Spinal cord (tissue), 10 donors: ENCODE measurements around the gene CSMD2. TPM values are rescaled to one million over a fixed set of nuclear protein-coding genes. Genes with fewer than 3 reads are reported as not detected.
"Not testable (repeated sequence)": the region's sequence is repeated elsewhere in the genome, so short reads cannot be mapped to it uniquely, and the experiment has no call there.

Experiments
- DNase-seq, 6 donors: peaks; one replicate each; pipeline versions ENCODE4 v3.0.0 to v3.0.0-alpha.2; 2013 to 2015; ENCODE audit warnings: low spot score in 6 of 6, low read depth in 4 of 6
- H3K27ac ChIP-seq: one replicate; pipeline ENCODE4 v1.5.1; 2013; ENCODE audit warnings: low read depth, low read length, control low read depth
- H3K27me3 ChIP-seq: one replicate; pipeline ENCODE4 v1.6.1; 2013; ENCODE audit warnings: low read length; ENCODE audit not compliant: control insufficient read depth, insufficient read depth
- H3K36me3 ChIP-seq: one replicate; pipeline ENCODE4 v1.6.1; 2013; ENCODE audit warnings: low read length; ENCODE audit not compliant: control insufficient read depth, insufficient read depth
- H3K4me1 ChIP-seq: one replicate; pipeline ENCODE4 v1.6.1; 2013; ENCODE audit warnings: low read length; ENCODE audit not compliant: control insufficient read depth, insufficient read depth
- H3K4me3 ChIP-seq: one replicate; pipeline ENCODE4 v1.5.1; 2013; ENCODE audit warnings: low read depth, low read length, control low read depth
- H3K9me3 ChIP-seq: one replicate; pipeline ENCODE4 v1.6.1; 2013; ENCODE audit warnings: low read length; ENCODE audit not compliant: control insufficient read depth, insufficient read depth
- WGBS: methylation state at CpG from one replicate; pipeline ENCODE4 v1.1.5; 2013; ENCODE audit warnings: missing lambda C conversion rate; ENCODE audit not compliant: insufficient coverage; 5-methylcytosine and 5-hydroxymethylcytosine counted together
- polyA plus RNA-seq, 2 donors: library from polyadenylated mRNA; unstranded; fragments of 120-200 nt; gene quantifications; one replicate each; pipeline ENCODE4 v1.2.1, GENCODE V29; 2013; ENCODE audit not compliant: insufficient read length in 2 of 2
- total RNA-seq, 2 donors: library from RNA; depleted of rRNA in 1 of 2; stranded (reverse); fragments of 120-200 nt in 1 of 2; fragments of >200 nt in 1 of 2; gene quantifications; one replicate each; pipeline versions ENCODE4 v1.2.3 to v1.2.4, GENCODE V29; 2013 to 2014
- donor health status: healthy.

The CSMD2 gene
- total and polyA plus RNA-seq, 4 donors, result 16.0 to 26.4 (median 22.2) TPM

DNA sequence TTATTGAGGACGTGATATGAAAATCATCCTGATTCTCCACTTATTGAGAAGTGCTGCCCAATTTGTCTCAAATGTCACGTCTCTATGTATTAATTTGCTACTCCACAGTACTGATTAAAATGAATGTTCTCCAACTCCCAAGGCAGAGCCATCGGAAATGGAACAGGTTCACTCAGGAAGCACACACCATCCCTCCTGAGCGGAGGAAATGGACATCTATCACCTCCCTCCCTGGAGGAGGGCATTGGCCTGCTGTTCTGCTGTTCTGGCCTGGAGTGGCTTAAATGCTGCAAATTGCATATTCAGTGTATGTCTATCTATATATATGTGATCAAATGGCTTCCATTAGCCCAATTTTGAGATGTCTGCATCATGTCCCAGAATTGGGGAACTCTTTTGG lies 140.5 kb downstream of the CSMD2 start:
- no peak for DNase-seq
- H3K4me3 ChIP-seq, result no peak overlapping the region
- H3K27ac ChIP-seq, result no peak overlapping the region
- H3K36me3 ChIP-seq, result peaks cover 15% of the 10 kb centered on the region
- no CpG with 5 or more reads among the region's 4 CpGs for WGBS
- H3K9me3 ChIP-seq, result no peaks in the 10 kb centered on the region
- no peaks in the 10 kb centered on the region for H3K27me3 ChIP-seq
- H3K4me1 ChIP-seq, result no peaks in the 10 kb centered on the region

- no peak overlapping the region for H3K4me3 ChIP-seq
- 83% methylated on average over 5 of the region's 7 CpGs for WGBS
- no peak for DNase-seq
- H3K36me3 ChIP-seq, result peaks cover 8% of the 10 kb centered on the region
- H3K27me3 ChIP-seq, result no peaks in the 10 kb centered on the region
- no peak overlapping the region for H3K27ac ChIP-seq
- H3K9me3 ChIP-seq, result no peaks in the 10 kb centered on the region
- H3K4me1 ChIP-seq, result no peaks in the 10 kb centered on the region
Observed at GRCh38 chr1:34019741-34020552, 145.1 kb downstream of the CSMD2 start.

DNA sequence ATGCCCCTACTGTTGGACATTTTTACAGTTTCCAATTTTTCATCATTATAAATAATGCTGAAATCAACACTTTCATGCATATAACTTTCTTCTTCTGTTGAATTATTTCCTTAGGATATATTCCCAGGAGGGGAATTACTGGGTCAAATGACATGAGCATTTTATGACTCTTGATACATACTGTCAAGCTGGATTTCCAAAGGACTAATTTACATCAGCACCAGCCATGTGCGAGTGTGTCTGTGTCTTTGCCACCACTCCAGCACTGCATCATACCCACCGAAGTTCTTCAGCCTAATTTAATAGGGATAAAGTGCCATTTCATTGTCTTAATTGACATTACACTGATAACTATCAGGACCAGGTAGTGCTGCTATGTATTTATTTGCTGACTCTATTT lies 146.7 kb downstream of the CSMD2 start:
- no peaks in the 10 kb centered on the region for H3K9me3 ChIP-seq
- no CpG with 5 or more reads among the region's 2 CpGs for WGBS
- no peak overlapping the region for H3K4me3 ChIP-seq

GRCh38 chr1:34016281-34016680 lies 148.7 kb downstream of the CSMD2 start:
- H3K27me3 ChIP-seq, H3K4me3 ChIP-seq, H3K4me1 ChIP-seq, DNase-seq, H3K36me3 ChIP-seq, H3K9me3 ChIP-seq, H3K27ac ChIP-seq: not testable (repeated sequence)
- WGBS, result no CpG with 5 or more reads among the region's 3 CpGs

More for the DNA sequence above, 146.7 kb downstream of the CSMD2 start:
- peaks cover 8% of the 10 kb centered on the region for H3K36me3 ChIP-seq
- H3K27ac ChIP-seq, result no peak overlapping the region
- no peaks in the 10 kb centered on the region for H3K27me3 ChIP-seq
- DNase-seq, result peak in 1 of 6 donors; percentile 18
- H3K4me1 ChIP-seq, result peaks cover 2% of the 10 kb centered on the region

DNA sequence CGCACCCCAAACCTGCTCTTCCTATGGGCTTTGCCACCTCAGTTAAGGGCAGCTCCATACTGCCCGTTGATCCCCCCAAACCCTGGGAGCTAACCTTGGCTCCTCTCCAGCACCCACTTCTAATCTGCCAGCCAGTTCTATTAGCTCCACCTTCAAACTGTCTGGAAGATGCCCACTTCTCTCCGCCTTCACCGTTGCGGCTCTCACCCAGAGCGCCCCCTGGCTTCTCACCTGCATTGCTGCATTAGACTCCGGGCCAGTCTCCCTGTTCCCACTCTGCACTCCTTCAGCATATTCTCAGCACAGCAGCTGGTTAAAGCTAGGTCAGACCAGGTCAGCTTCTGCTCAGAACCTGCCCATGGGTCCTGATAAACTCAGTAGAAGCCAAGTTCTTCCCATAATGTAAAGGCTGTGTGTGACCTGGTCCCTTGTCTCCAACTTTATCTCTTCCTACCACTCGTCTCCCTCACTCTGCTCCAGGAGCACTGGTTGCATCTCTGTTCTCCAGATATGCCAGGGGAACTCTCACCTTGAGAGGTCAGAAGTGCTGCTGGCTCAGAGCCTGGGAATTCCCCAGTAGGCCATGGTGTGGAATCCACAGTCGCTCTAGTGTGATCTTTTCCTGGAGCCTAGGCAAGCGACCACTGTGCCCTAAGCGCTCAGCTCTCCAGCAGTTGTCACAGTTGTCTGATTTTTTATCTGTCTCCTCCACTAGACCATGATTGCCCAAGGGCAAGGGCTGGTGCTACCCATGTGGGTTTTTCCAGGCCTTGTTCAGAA lies 150.9 kb downstream of the CSMD2 start:
- Histone ChIP-seq H3K27me3 (no peaks in the 10 kb centered on the region), H3K27ac (no peak overlapping the region), H3K9me3 (no peaks in the 10 kb centered on the region), H3K4me3 (no peak overlapping the region), H3K36me3 (no peaks in the 10 kb centered on the region), H3K4me1 (peaks cover 6% of the 10 kb centered on the region)
- 61% methylated on average over 11 of the region's 11 CpGs for WGBS
- DNase-seq, result no peak

- 30% methylated on average over 5 of the region's 10 CpGs for WGBS
- no peak overlapping the region for H3K4me3 ChIP-seq
- peak in 2 of 6 donors; percentile 34 to 51 for DNase-seq
Observed at GRCh38 chr1:34013136-34013535, 151.9 kb downstream of the CSMD2 start.

DNA sequence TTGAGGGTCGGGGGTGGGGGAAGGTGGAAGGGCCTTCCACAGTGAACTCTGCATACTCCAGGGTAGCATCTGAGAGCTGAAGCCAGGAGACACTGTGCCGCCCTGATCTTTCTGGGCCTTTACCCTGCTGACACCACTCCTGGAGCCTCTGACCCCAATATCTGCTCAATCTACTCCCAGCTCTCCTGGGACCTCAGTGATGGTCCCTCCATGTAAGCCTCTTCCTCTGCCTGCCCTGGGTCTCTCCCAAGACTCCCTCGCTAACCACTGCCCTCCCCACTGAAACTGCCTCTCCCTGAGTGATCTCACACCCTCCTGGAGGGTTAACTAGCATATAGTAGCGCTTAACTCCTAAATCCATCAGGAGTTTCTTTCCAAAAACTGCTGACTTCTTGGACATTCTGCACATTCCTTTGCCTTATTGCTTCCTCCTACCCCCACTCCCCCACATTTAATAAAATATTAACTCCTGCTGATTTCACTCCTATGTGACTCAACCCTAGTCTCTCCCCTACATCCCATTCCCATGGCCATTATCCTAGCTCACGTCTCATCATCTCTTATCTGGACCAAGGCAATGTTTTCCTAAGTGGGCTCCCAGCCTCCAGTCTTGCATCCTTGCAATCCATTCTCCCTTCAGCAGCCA lies 155.6 kb downstream of the CSMD2 start:
- 93% methylated on average over 4 of the region's 5 CpGs for WGBS
- Histone ChIP-seq H3K36me3 (no peaks in the 10 kb centered on the region), H3K4me1 (peaks cover 9% of the 10 kb centered on the region), H3K9me3 (no peaks in the 10 kb centered on the region), H3K4me3 (no peak overlapping the region), H3K27me3 (no peaks in the 10 kb centered on the region), H3K27ac (no peak overlapping the region)
- DNase-seq, result no peak

More at GRCh38 chr1:34013136-34013535, 151.9 kb downstream of the CSMD2 start:
- H3K27ac ChIP-seq, result no peak overlapping the region
- no peaks in the 10 kb centered on the region for H3K36me3 ChIP-seq
- H3K4me1 ChIP-seq, result peaks cover 6% of the 10 kb centered on the region
- no peaks in the 10 kb centered on the region for H3K27me3 ChIP-seq
- H3K9me3 ChIP-seq, result no peaks in the 10 kb centered on the region

DNA sequence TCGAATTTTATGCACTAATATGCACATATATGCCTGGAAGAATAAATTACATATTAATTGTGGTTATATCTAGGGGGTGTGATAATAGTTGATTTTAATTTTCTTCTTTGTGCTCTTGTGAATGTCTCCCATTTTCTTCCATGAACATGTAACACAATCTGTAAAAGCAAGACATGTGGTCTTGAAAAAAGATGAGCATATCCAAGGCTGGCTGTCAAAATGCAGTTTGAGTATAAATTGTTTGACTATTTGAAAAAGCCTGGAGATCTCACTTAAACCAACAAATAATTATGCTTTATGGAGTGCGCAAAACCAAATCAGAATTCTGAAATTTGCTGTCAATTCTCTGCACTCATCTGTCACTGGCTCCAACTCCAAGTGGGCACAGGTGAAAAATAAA lies 157.3 kb downstream of the CSMD2 start:
- Histone ChIP-seq H3K4me1 (peaks cover 6% of the 10 kb centered on the region), H3K9me3 (no peaks in the 10 kb centered on the region), H3K36me3 (no peaks in the 10 kb centered on the region), H3K27me3 (no peaks in the 10 kb centered on the region), H3K27ac (no peak overlapping the region), H3K4me3 (no peak overlapping the region)
- no CpG with 5 or more reads among the region's 2 CpGs for WGBS
- DNase-seq, result peak in 1 of 6 donors; percentile 56

- DNase-seq, result no peak
- H3K27me3 ChIP-seq, result no peaks in the 10 kb centered on the region
- 100% methylated on average over 1 of the region's 2 CpGs for WGBS
Observed at GRCh38 chr1:34005309-34005708, 159.7 kb downstream of the CSMD2 start.

More at GRCh38 chr1:34005309-34005708, 159.7 kb downstream of the CSMD2 start:
- Histone ChIP-seq H3K9me3 (no peaks in the 10 kb centered on the region), H3K4me3 (no peak overlapping the region), H3K27ac (no peak overlapping the region), H3K4me1 (peaks cover 6% of the 10 kb centered on the region), H3K36me3 (no peaks in the 10 kb centered on the region)
